Fibroblast of peridontal ligament (primary cell): Measurements from ENCODE around the gene HAPSTR1.

Experiments used
- DNase-seq: peaks from one replicate; pipeline ENCODE4 v3.0.0-alpha.2; 2010; ENCODE audit errors: extremely low read depth

Gene HAPSTR1

DNA sequence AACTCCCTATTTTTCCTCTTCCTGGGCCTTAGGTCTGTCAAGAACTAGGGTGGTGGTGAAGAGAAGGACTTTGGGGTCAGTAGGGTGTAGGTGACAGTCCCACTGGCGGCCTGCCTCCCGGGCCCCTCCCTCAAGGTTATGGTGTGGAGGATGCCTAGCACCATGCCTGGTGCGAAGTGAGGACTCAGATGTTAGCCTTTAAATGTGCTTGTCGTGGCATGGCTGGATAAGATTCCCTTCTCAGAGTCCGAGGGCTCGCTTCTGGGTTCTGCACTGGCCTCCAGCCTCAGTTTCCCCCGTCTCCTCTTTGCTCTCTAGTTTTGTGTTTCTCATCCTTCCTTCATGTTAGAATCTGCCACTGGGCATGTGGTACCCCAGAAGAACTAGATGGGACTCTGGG lies 32.0 kb downstream of the HAPSTR1 start:
- no peak for DNase-seq

DNA sequence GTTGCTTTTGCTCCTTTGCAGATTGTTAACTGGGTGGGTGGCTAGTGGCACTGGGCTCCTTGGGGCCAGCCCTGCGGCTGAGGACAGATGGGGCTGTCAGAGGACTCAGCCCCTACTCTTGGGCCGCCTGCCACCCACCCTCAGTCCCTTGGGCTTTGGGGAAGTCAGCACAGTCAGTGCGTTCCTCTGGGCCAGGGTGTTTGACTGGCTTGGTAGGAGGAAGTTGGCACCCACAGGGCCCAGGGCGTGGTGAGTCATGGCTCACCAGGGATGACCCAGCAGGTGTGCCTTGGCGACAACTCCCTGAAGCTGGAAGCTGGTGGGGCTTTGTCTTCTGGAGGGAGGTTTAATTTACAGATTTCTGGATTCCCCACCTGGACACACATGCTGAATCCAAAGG lies 32.4 kb downstream of the HAPSTR1 start:
- DNase-seq: no peak

DNA sequence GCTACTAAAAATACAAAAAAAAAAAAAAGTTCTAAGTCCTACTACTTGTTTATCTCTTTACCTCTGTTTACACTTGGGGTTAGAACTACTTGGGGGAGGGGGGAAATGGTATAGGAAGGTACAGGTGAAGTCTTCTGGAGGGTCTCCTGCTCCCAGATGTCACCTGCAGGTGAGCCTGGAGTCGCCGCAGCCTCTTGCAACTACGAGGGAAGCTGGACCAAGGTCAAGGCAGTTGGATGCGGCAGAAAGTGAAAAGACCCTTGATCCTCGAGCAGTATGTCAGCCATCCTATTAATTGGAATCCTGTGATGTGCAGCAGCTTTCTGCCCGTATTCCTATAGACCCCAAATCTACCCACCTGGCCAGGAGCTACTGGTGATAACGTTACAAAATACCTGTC lies 33.0 kb downstream of the HAPSTR1 start:
- DNase-seq: no peak

DNA sequence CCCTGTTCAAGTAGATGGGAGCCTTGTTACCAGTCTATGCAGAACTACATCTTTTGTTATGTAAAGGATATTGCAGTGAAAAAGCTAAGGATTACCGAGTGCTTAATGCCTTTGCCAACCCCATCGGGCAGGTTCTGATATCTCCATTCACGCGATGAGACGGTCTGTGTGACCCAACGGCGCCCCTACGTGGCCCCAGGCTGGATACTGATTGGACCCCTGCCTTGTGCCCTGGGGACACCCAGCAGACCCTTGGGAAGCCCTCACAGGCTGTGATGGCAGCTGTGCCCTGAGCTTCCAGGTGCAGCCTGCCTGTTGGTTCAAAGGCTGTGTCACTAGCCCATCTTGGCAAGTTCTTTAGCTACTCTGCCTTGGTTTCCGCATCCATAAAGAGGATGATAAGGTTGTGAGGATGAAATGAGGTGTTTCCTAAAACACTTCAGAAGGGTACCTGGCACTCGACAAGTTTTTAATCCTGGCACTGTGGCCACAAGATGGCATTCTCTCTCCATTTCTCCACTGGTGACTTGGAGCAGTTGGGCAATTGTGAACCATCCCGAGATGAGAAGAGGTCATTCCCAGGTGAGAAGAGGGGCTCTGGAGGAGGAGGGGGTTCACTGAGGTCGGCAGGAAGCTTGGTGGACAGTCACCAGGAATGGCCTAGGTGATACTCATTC lies 33.6 kb downstream of the HAPSTR1 start:
- DNase-seq: no peak

DNA sequence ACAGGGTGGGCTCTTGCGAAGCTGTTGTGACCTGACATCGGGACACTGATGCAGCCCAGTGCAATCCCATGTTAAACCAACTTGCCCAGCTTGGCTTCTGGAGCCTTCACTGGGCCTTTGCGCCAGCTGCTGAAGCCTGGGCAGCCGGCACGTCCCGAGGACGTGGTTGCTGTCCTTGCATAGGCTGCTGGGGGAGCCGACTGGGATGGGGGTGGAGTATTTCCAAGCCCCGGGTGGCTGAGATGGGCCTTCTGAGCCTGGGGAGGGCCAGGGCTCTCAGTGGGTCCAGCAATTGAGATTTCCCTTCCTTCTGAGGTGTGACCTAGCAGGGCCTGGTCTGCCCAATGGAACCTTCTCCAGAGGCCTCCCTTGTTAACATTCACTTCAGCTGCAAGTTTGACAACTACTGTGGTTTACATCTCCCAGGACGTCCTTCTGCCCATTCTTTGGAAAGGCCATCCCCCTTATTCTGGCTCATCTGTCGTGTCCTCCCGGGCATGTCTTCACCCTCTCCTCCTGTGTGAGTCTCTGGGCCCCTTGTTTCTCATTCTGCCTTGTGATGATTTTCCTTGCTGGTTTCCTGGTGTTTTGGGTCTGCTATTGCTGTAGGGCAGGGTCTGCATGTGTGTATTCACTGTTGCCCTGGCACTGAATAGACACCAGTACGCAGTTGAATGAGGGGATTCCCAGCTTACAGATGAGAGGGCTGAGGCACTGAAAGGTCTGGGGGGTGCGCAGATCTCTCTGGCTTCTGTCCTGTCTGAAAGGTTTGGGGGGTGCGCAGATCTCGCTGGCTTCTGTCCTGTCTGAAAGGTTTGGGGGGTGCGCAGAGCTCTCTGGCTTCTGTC lies 34.4 kb downstream of the HAPSTR1 start:
- DNase-seq: no peak

DNA sequence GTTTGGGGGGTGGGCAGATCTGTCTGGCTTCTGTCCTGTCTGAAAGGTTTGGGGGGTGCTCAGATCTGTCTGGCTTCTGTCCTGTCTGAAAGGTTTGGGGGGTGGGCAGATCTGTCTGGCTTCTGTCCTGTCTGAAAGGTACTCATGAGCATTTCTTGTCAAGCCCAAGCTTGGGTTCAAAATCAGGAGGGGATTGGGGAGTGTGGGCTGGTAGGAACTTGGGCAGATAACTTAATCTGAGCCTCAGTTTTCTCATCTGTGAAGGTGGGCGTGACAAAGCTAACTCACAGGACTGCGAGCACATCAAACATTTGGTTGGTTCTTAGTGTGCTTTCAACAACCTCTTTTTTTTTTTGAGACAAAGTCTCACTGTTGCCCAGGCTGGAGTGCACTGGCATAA lies 35.2 kb downstream of the HAPSTR1 start:
- no peak for DNase-seq

DNA sequence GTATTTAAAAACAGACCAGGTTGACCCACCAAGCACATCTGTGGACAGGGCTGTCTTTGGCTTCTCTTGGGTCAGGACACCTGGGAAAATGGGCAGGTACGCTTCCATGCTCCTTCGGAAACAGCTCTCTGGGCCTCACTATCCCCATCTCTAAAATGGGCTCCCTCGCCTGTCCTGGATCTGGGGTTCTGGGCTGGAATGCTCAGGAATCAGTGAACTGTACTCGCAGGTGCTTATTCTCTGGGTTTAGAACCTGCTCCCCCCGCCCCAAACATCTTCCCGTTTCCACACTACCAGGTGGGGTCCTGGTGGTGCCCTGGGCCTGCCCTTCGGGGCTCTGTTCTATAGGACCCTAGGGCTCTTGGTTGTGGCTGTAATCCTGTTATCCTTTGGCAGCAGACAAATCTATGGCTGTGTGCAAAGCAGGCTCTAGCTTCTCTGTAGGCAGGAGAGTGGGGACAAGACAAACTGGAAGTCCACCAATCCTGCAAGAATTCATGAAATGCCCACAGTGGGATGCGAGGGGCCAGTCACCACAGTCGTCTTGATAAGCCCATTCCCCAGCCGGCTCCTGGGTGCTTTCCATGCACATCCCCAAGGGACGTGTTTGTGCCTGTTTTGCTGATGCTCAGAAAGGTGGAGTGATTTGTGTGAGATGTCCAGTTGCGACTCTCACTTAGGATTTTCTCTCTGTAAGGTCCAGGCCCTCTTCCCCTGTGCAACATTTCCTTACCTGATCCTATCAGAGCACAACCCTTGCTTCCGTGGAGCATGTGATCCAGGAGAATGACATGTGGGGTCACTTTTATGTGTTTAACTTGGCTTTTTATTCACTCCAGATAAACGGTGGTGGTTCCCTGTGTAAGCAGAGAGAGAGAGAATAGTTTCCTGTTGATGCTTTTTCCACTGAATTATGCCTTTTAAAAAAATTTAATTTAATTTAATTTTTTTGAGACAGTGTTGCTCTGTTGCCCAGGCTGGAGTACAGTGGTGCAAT lies 37.2 kb downstream of the HAPSTR1 start:
- no peak for DNase-seq

DNA sequence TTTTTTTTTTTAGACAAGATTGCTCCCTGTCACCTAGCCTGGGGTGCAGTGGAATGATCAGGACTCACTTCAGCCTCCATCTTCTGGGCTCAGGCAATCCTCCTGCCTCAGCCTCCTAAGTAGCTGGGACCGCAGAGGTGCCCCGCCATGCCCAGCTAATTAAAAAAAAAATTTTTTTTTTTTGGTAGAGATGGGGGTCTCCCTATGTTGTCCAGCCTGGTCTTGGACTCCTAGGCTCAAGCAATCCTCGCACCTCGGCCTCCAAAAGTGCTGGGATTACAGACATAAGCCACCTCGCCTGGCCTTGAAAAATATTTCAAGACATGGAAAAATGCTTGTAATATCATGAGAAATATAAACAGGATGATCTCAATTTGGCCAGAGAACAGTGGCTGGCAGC lies 42.9 kb downstream of the HAPSTR1 start:
- DNase-seq: no peak

DNA sequence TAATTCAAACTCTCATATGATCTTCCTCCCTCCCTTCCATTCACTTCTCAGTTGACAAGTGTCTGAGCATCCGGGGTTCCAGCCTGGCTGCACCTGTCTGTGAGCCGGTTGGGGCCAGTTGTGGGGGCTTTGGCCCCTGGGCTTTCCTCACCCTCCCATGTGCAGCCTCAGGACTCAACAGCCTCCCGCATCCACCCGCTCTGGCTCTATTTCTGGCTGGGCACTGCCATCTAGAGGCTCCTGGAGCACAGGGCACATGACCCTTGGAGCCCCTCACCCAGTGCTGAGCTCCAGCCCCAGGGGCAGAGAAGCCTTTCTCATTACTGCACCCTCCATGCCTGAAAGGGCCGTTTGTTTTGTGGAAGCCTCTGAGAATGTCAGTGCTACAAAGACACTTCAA lies 43.3 kb downstream of the HAPSTR1 start:
- DNase-seq: peak; percentile 46

DNA sequence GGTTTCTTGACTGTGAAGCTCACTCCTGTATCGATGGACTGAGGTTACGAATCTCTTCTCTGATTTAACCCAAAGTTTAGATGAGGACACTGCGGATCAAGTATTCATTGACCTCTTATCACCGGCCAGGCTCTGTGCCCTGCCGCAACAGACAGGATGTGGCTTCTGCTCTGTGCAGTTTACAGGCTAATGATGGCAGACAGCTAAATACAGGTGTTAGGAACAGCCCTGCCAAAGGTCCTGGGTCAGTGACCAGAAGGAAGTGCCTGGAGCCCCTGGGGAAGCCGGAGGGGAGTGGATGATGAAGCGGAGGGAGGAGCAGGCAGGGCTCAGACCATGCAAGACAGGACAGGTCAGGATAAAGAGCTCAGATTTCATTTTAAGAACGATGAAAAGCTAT lies 44.4 kb downstream of the HAPSTR1 start:
- DNase-seq: no peak

DNA sequence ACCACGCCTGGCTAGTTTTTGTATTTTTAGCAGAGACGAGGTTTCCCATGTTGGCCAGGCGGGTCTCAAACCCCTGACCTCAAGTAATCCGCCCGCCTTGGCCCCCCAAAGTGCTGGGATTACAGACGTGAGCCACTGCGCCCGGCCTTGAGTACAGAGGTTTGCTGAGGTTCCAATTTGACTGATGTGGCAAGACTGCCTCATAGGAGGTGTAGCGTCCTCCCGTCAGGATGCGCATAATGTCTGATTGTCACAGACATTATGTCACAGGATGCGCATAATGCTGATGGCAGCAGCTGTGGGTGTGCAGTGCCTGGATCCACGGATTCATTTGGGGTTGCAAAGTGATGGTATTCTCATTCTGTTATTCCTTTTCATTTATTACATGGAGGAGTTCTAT lies 45.2 kb downstream of the HAPSTR1 start:
- no peak for DNase-seq

DNA sequence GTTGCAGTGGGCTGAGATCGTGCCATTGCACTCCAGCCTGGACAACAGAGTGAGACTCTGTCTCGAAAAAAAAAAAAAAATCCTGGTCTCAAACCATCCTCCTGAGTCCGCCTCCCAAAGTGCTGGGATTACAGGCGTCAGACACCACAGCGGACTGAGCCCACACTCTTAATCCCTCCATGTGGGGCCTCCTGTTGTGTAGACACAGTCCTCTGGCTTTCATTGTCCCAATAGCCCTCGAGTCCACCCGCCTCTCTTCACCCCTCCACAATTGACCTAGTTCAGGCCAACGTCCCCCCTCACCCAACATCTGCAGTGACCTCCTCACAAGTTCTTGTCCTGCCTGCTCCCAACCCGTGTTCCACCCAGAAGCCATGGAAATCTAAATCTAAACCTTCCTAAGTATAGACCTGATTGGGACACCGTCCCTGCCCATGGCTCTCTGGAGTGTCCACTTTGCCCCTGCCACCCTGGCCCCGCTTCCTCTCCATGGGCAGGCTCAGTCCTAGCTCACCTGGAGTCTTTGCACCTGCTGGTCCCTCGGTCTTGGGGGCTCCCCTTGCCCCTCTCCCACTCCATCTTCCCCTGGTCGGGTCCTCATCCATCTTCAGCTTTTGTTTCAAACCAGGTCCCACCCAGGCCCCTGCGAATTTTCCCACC lies 46.7 kb downstream of the HAPSTR1 start:
- DNase-seq: no peak

DNA sequence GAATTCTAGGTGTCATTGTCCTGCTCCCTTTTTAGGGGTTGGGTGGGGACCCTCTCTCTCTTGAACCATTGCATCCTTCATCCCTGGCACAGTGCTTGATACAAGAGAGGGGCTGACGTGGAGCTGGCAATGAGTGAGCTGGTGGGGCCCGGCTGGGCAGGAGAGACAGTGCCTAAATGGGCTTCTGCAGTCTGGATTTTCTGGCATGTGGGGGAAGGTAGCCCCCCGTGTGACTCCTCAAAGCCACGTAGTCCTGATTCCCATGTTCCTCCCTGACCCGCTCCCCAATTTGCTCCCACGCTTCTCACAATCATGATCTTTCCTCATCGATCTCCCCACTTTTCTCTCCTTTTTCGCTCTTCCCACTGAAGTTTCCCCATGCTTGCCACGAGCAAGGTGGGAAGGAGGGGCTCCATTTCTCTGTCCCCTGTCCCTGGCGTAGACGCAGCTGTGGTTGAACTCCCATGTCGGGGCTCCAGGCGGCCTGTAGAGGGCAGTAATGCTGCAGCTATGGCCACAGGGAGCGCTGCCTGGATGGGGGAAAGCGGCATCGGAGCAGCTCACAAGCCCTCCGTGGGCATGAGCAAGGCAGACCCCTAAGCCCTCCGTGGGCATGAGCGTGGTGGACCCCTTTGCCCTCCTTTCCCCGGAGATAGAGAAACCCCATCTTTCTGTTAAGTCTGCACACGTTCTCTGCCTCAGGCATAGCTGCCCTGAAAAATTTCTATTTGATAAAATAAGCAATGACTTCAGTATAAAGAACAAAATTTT lies 47.5 kb downstream of the HAPSTR1 start:
- peak; percentile 59 for DNase-seq

DNA sequence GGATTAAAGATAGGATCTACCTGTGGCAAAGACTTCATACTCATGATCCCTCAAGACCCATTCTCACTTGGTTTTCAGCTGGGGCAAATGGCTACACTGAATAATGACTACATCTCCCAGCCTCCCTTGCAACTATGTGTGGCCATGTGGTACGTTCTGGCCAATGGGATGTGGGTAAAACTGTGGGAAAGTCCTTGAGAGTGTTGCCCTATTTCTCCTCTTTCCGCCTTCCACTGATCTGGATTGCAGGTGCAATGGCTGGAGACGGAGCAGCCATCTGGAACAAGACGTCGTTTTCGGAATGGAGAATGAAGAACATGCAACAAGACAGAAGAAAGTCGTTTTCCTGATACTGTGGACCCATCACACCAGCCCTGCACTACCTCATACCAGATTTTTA lies 48.5 kb downstream of the HAPSTR1 start:
- no peak for DNase-seq
